ENCODE data around the gene ITGB1BP2.
"Not testable (repeated sequence)": the region's sequence is repeated elsewhere in the genome, so short reads cannot be mapped to it uniquely, and the experiment has no call there.

ITGB1BP2 gene

DNA sequence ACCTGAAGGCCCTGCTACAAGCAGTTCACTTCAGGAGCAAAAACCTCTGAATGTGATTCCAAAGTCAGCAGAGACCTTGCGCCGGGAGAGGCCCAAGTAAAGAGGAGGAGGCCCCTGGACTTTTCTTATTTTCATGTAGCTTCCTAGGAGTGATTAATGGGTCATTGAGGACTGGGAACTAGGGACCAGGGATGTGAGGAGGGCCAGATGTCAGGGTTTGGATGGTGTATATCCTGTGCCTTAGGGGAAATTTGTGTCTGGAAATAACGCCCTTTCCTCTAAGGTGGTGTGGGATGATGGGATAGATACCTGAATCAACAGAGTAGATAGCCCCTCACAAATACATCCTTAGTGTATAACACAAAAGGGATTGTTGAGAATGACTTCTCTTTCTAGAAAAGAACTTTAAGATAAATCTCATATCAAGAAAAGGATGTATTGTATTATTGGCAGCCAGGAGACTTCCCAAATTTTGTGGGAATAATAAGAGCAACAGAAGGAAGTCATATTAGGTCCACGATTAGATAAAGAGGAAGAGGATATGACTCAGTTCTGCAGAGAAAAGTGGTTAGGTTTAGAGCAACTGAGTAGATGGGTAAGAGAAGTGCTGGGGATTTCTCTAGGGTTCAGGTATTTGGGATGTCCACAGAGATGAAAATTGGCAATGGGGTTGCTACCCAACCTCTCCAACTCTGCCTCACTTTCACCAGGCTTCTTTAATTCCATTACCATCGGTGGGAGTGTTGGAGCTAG lies 1.1 kb downstream of the ITGB1BP2 start:
- DNase-seq: no peak

DNA sequence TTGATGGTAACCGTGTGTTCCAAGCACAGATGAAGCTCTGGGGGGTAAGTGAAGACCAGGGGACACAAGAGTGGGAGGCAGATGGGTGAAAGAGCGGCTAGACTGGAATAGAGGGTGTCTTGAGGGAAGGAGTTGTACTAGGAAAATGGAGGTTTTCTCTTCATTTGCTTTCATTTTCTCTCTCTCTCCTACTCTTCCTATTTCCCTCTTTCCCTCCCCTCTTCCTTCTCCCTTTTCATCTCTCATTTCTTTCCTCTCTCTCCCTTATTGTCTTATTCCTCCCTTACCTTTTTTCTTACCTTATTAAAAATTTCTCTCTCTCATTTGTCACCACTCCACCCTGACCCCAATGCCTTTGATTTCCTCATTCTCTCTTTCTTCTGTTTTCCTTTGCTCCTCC lies 3.0 kb downstream of the ITGB1BP2 start:
- DNase-seq: no peak

DNA sequence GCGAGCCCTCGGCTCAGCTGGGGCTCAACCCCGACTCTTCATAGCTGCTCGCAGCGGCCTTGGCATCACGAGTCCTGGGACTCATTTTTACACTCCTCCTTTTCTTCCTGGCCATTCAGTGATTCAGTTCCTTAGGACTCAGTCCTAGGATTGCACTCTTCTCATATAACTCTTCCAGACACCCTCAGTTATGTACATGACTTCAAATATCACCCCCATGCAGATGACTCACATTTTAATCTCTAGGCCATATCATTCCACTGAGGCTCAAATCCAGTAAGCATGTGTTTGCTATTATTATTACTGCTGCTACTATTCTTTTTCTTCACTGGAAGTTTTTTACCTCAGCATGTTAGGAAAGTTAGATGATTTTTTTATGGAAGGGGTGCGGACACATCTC lies 14.4 kb downstream of the ITGB1BP2 start:
- no peak for DNase-seq

DNA sequence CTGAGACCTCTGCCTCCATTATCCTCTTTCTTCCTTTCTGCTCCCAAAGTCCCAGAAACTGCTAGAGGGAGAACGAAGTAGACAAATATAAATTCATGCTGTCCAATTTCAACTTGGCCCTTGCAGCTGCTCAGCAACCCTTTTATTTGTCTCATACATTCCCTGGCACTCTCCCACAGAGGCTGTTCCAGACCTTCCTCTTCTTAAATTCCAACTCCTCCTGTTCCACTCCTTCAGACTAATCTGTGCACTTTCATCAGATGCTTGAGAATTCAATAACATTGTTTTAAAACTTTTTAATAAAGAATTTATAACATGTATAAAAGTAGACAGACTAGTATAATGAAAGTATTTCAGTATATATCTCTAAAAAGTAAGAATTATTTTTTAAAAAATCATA lies 15.4 kb downstream of the ITGB1BP2 start:
- not testable (repeated sequence) for DNase-seq

DNA sequence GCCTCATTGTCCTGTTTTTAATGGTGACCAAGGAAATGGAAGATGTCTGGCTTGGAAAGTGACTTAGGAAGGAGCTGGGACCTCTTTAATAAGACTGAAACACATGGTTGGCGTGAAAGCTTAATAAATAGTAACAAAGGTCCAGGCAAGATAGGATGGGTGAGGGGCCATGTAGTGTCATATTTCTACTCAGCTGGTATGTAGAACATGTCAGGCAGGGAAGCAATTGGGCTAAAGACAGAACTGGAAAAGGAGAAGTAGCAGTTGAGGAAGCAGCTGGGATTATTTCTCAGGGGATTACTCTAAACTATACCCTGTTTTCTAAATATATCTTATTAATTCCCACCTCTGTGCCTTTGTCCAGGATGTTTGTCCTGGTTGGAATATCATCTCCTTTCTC lies 18.6 kb downstream of the ITGB1BP2 start:
- DNase-seq: no peak

DNA sequence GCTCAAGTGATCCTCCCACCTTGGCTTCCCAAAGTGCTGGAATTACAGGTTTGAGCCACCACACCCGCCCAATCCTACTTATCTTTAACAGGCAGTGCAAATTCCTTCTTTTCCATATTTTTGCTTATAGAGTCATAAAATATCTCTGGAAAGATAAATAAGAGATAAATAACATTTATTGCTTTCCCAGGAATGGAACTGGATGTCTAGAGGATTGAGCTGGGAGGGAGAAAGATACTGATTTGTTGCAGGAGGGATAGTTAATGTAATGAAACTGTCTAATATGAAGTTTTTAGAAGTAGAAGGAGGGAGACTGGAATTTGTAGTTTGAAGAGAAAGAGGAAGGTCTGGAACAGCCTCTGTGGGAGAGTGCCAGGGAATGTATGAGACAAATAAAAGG lies 20.2 kb downstream of the ITGB1BP2 start:
- DNase-seq: no peak

DNA sequence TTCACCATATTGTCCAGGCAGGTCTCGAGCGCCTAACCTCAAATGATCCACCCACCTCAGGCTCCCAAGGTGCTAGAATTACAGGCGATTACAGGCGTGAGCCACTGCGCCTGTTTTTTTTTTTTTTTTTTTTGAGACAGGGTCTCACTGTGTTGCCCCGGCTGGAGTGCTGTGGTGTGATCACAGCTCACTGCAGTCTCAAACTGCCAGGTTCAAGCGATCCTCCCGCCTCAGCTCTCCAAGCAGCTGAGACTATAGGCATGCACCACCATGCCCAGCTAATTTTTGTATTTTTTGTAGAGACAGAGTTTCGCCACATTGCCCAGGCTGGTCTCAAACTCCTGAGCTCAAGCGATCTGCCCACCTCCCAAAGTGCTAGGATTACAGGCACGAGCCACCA lies 22.9 kb downstream of the ITGB1BP2 start:
- DNase-seq: not testable (repeated sequence)

DNA sequence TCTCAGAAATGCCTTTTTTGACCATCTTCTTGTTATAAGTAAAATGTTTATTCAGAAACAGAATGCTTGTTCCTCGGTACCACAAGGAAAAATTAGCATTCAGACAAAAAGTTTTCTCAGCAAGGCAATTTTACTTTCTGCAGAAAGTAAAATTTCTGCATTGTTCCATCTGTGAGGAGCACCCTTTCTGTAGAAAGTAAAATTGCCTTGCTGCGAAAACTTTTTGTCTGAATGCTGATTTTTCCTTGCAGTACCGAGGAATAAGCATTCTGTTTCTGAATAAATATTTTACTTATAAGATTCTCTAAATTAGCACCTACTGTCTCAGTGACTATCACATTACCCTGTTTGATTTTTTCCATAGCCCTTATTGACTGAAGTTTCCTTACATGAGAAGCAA lies 24.8 kb downstream of the ITGB1BP2 start:
- DNase-seq: no peak

DNA sequence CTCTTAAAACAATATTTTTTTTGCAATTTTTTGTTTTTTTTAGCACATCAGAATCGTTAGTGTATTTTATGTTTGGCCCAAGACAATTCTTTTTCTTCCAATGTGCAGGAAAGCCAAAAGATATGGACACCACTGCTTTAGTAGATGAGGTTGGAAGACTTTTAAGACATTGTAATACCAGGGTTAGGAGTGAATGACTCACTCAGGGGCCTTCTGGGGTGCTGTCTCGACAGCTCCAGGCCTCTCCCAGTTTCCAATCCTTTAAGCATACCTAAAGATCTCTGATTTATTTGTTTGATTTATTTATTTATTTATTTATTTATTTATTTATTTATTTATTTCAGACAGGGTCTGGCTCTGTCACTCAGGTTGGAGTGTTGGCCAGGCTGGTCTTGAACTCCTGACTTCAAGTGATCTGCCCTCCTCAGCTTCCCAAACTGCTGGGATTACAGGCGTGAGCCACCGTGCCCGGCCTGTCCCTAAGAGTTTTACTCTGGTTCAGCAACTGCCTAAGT lies 47.7 kb downstream of the ITGB1BP2 start:
- not testable (repeated sequence) for DNase-seq

DNA sequence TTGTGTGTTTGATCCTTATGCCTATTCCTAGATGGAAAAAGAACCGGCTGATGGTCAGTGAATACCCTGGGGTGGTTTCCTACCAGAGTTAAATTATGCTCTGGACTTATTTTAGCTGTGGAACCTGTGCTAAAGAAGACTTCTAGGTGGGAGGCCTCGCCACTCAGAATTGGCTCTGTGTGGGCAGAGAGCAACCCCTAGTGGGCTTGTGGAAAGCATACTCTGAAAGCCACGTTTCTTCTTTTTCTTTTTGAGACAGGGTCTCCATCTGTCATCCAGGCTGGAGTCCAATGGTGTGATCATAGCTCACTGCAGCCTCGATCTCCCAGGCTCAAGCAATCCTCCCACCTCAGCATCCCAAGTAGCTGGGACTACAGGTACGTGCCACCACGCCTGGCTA lies 48.3 kb downstream of the ITGB1BP2 start:
- DNase-seq: not testable (repeated sequence)

DNA sequence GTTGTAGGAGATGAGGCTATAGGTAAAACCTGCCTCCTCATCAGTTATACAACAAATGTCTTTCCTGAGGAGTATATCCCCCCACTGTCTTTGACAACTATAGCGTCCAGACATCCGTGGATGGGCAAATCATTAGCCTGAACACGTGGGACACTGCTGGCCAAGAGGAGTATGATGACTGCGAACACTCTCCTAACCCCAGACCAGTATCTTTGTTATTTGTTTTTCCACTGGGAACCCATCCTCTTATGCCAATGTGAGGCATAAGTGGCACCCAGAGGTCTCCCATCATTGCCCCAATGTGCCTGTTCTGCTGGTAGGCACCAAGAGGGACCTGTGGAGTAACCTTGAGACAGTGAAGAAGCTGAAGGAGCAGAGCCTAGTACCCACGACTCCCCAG lies 50.9 kb downstream of the ITGB1BP2 start:
- DNase-seq: not testable (repeated sequence)
